GM12878 (cell line): Measurements from ENCODE around the gene STOML2.

ENCODE experiments used
- CTCF ChIP-seq, 3 experiments: IDR thresholded peaks in 2 of 3; conservative IDR thresholded peaks in 1 of 3; 2 replicates each; pipeline ENCODE4 v1.5.1; 2011; ENCODE audit warnings: low read depth in 3 of 3, low read length in 3 of 3, mild to moderate bottlenecking in 3 of 3, control low read depth in 2 of 3, moderate library complexity in 2 of 3, inconsistent platforms in 1 of 3, mixed read lengths in 1 of 3; ENCODE audit not compliant: control insufficient read depth in 2 of 3, insufficient read depth in 1 of 3; ENCODE audit errors: extremely low read depth in 1 of 3
- EZH2 ChIP-seq: IDR thresholded peaks from 2 replicates; pipeline ENCODE4 v1.6.1; 2012; ENCODE audit warnings: low read depth, mild to moderate bottlenecking, control low read depth, inconsistent platforms, low read length, borderline replicate concordance; ENCODE audit not compliant: control insufficient read depth
- GABPA ChIP-seq: IDR thresholded peaks from 2 replicates; pipeline ENCODE4 v1.6.1; 2014; ENCODE audit warnings: antibody characterized with exemption, low read depth, mild to moderate bottlenecking, inconsistent platforms
- JUNB ChIP-seq: IDR thresholded peaks from 2 replicates; pipeline ENCODE4 v1.6.1; 2016; ENCODE audit warnings: antibody characterized with exemption, mild to moderate bottlenecking
- MYC ChIP-seq: IDR thresholded peaks from 2 replicates; pipeline ENCODE4 v1.6.1; 2011; ENCODE audit warnings: mild to moderate bottlenecking, low read length, moderate library complexity, inconsistent platforms; ENCODE audit not compliant: insufficient read depth, insufficient replicate concordance, insufficient read length, severe bottlenecking
- NR2C2 ChIP-seq: IDR thresholded peaks from 2 replicates; pipeline ENCODE4 v1.6.1; 2011; ENCODE audit warnings: borderline replicate concordance, low read depth; ENCODE audit not compliant: control insufficient read depth, insufficient read length
- POLR2A ChIP-seq: IDR thresholded peaks from 2 replicates; pipeline ENCODE4 v1.6.1; 2011; ENCODE audit warnings: low read depth, mild to moderate bottlenecking, low read length
- SMC3 ChIP-seq: IDR thresholded peaks from 2 replicates; pipeline ENCODE4 v1.6.1; 2011; ENCODE audit warnings: low read length, improper control_type of control experiment, borderline replicate concordance
- SPI1 ChIP-seq: IDR thresholded peaks from 2 replicates; pipeline ENCODE4 v1.6.1; 2011; ENCODE audit warnings: low read depth, mild to moderate bottlenecking, low read length, moderate library complexity, borderline replicate concordance; ENCODE audit not compliant: insufficient read depth
- ZNF274 ChIP-seq: IDR thresholded peaks from one replicate; pipeline ENCODE4 v1.8.0; 2011; ENCODE audit not compliant: insufficient read length, insufficient read depth

GRCh38 chr9:35112257-35113020, 9.5 kb upstream of the STOML2 start:
- TF ChIP-seq POLR2A (no peak), MYC (no peak), GABPA (no peak), JUNB (no peak), EZH2 (no peak), SMC3 (no peak), CTCF (IDR thresholded peaks at IDR 0.05 in 2 of 3, conservative IDR thresholded peaks at IDR 0.05 in 1 of 3; ENCODE audit: control insufficient read depth in 2 of 3, extremely low read depth in 1 of 3, insufficient read depth in 1 of 3, low read depth in 3 of 3, low read length in 3 of 3) (no peak), ZNF274 (no peak), NR2C2 (no peak), SPI1 (no peak)
